ENCODE results near the gene ABCG5.

The ABCG5 gene

DNA sequence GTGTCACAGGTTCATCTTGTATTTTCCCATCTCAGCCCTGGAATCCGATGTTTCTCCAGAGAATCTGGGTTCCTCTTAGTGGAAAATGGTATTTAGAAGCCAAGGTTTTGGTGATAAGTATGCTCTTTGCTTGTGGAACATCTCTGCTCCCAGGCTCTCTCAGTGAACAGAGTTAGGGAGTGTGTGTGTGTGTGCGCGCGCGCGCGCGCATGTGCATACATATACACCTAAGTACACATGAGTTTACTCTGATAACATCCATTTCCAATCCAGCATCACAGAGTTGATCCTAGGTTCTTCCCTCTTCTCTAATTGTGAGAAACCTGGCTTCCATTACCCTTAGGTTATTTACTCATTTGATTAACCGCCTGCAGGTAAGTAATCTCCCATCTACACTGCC lies 41.8 kb upstream of the ABCG5 start:
- Histone ChIP-seq H4K20me1 (ENCODE audit: insufficient read depth, low read length) (no peaks in the 10 kb centered on the region), H3K9me2 (ENCODE audit: low read depth, low read length) (no peaks in the 10 kb centered on the region), H3K9ac (ENCODE audit: low read length) (no peak overlapping the region), H3K4me1 (ENCODE audit: insufficient read depth, low read length, severe bottlenecking) (no peaks in the 10 kb centered on the region), H3K27me3 (ENCODE audit: insufficient read depth, low read length) (no peaks in the 10 kb centered on the region), H3K79me2 (ENCODE audit: insufficient read depth, low read length) (no peaks in the 10 kb centered on the region), H3K27ac (ENCODE audit: low read depth, low read length, poor library complexity, severe bottlenecking) (no peak overlapping the region), H2AFZ (ENCODE audit: low read length) (no peak overlapping the region), H3K4me3 (ENCODE audit: low read depth, low read length, poor library complexity, severe bottlenecking) (no peak overlapping the region), H3K9me3 (ENCODE audit: low read length) (no peaks in the 10 kb centered on the region), H3K4me2 (ENCODE audit: low read length) (no peak overlapping the region), H3F3A (ENCODE audit: insufficient read depth, low read length) (no peaks in the 10 kb centered on the region), H3K36me3 (ENCODE audit: insufficient read depth, low read length) (0 out of 2 replicates have a peak, but pooled peaks cover 2% of the 10 kb centered on the region)
- no peak for TF ChIP-seq EZH2 (IDR thresholded peaks at IDR 0.05; ENCODE audit: borderline replicate concordance, low read length)
- TF ChIP-seq CTCF (IDR thresholded peaks at IDR 0.05; ENCODE audit: low read length): no peak

DNA sequence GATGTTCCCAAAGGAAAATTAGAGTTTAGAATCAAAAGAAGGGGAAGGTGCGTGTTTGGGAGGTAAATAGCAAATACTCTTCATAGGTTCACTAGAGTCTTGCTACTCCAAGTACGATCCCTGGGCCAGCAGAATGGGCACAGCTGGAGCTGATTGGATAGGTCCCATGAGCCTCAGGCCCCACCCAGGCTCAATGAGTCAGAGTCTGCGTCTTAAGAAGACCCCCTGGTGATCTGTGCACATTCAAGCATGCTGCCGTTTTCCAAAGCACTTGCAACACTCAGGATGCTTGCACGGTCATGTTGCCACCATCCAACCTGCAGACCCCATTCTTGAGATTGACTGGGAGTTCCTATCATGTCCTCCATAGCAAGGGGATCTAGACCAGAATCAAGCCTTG lies 40.6 kb upstream of the ABCG5 start:
- Histone ChIP-seq H3K9ac (ENCODE audit: low read length) (no peak overlapping the region), H3K27ac (ENCODE audit: low read depth, low read length, poor library complexity, severe bottlenecking) (no peak overlapping the region), H3K9me3 (ENCODE audit: low read length) (no peaks in the 10 kb centered on the region), H3K4me3 (ENCODE audit: low read depth, low read length, poor library complexity, severe bottlenecking) (no peak overlapping the region), H3K36me3 (ENCODE audit: insufficient read depth, low read length) (no peaks in the 10 kb centered on the region), H3K79me2 (ENCODE audit: insufficient read depth, low read length) (no peaks in the 10 kb centered on the region), H3K4me1 (ENCODE audit: insufficient read depth, low read length, severe bottlenecking) (no peaks in the 10 kb centered on the region), H2AFZ (ENCODE audit: low read length) (no peak overlapping the region), H4K20me1 (ENCODE audit: insufficient read depth, low read length) (no peaks in the 10 kb centered on the region), H3K4me2 (ENCODE audit: low read length) (no peak overlapping the region), H3K9me2 (ENCODE audit: low read depth, low read length) (no peaks in the 10 kb centered on the region), H3K27me3 (ENCODE audit: insufficient read depth, low read length) (no peaks in the 10 kb centered on the region), H3F3A (ENCODE audit: insufficient read depth, low read length) (no peaks in the 10 kb centered on the region)
- TF ChIP-seq CTCF (IDR thresholded peaks at IDR 0.05; ENCODE audit: low read length): no peak
- no peak for TF ChIP-seq EZH2 (IDR thresholded peaks at IDR 0.05; ENCODE audit: borderline replicate concordance, low read length)

DNA sequence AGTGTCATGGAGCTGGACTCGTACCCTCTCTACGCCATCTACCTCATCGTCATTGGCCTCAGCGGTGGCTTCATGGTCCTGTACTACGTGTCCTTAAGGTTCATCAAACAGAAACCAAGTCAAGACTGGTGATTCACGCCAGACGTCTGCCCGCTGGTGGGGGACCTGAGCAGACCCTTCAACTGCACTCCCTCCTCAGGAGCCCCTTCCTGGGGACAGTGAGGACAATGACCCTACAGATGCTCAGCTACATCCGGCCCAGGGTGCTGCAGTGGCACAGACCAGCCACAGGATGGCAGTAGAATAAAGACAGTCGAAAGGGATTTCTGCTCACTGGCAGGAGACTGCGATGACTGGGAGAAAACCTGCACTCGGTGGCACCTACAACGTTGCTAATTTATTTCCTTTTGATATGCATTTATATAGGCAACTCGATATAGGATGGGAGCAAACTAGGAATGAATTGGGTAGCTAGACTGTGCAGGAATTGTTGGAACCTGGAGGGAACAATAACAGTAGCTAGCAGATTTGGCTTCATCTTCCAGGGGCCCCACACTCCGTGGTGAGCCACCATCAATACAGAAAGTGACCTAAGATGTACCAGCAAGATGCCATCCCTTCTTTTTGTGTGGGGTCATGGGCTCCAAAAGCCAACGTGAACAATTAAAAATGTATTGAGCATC lies 39.3 kb upstream of the ABCG5 start:
- Histone ChIP-seq H3K27me3 (ENCODE audit: insufficient read depth, low read length) (no peaks in the 10 kb centered on the region), H3K4me1 (ENCODE audit: insufficient read depth, low read length, severe bottlenecking) (no peaks in the 10 kb centered on the region), H3K9ac (ENCODE audit: low read length) (no peak overlapping the region), H3K9me2 (ENCODE audit: low read depth, low read length) (no peaks in the 10 kb centered on the region), H3K4me2 (ENCODE audit: low read length) (no peak overlapping the region), H3K79me2 (ENCODE audit: insufficient read depth, low read length) (no peaks in the 10 kb centered on the region), H3K36me3 (ENCODE audit: insufficient read depth, low read length) (no peaks in the 10 kb centered on the region), H4K20me1 (ENCODE audit: insufficient read depth, low read length) (no peaks in the 10 kb centered on the region), H3K27ac (ENCODE audit: low read depth, low read length, poor library complexity, severe bottlenecking) (no peak overlapping the region), H3K9me3 (ENCODE audit: low read length) (no peaks in the 10 kb centered on the region), H3F3A (ENCODE audit: insufficient read depth, low read length) (no peaks in the 10 kb centered on the region), H3K4me3 (ENCODE audit: low read depth, low read length, poor library complexity, severe bottlenecking) (no peak overlapping the region), H2AFZ (ENCODE audit: low read length) (no peak overlapping the region)
- TF ChIP-seq CTCF (IDR thresholded peaks at IDR 0.05; ENCODE audit: low read length) (peak; percentile 97), EZH2 (IDR thresholded peaks at IDR 0.05; ENCODE audit: borderline replicate concordance, low read length) (no peak)
